ENCODE measurements around the gene RPL5. TPM values are rescaled to one million over a fixed set of nuclear protein-coding genes. Genes with fewer than 3 reads are reported as not detected.

Gene RPL5
- total RNA-seq, 1 donor from 2014 or later, result 1,372 TPM

DNA sequence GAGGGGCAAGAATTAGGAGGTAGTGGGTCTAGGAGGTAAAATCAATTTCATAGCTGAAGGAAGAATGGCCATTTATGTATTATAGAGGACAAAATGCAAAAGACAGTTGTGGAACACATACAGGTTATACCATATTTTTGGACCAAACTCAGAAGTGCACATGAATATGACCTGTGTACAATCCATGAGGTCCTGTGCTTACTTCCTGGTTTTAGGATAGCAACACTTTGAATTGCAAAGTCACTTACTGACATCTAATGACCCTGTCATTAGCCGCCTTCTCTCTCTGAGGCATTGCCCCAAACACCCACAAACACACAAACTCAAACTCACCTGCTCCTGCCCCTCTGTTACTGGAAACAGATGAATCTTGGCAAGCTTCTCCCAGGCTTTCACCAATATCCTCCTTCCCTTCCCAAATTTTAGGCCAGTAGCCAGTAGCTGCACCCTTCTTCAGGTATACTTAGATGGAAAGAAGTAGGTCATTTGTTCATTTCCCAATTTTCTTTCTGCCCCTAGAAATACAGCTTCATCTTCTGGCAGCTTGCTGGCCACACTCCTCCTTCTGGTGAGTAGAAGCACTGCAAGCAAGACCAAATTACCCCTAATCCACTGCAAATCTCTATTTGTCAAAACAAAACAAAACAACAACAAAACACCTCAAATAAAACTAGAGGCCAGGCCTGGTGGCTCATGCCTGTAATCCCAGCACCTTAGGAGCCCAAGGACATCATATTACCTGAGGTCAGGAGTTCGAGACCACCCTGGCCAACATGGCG is 13.7 kb upstream of the RPL5 start:
- H3K4me3 ChIP-seq (ENCODE audit: low read depth, low read length), result no peak overlapping the region
- no peak for DNase-seq (ENCODE audit: low read depth)
- TF ChIP-seq, protein P1, sequence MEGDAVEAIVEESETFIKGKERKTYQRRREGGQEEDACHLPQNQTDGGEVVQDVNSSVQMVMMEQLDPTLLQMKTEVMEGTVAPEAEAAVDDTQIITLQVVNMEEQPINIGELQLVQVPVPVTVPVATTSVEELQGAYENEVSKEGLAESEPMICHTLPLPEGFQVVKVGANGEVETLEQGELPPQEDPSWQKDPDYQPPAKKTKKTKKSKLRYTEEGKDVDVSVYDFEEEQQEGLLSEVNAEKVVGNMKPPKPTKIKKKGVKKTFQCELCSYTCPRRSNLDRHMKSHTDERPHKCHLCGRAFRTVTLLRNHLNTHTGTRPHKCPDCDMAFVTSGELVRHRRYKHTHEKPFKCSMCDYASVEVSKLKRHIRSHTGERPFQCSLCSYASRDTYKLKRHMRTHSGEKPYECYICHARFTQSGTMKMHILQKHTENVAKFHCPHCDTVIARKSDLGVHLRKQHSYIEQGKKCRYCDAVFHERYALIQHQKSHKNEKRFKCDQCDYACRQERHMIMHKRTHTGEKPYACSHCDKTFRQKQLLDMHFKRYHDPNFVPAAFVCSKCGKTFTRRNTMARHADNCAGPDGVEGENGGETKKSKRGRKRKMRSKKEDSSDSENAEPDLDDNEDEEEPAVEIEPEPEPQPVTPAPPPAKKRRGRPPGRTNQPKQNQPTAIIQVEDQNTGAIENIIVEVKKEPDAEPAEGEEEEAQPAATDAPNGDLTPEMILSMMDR (conservative IDR thresholded peaks at IDR 0.05; ENCODE audit: low read depth, low read length), result peak; percentile 78

DNA sequence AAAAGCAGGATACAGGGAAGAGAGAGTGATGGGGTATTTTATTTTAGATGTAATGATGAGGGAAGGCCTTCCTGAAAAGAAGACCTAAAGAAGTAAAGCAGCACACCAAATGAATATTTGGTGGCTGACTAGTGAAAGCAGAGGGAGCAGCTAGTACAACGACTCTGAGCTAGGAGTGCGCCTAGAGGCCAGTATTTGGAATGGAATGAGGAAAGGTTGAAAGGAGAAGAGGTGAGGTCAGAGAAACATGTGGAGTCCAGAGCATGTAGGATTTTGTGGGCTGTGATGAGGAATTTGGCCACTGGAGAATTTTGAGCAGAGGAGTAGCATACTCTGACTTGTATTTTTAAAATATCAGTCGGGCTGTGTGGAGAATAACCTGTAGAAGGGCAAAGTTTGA is 11.8 kb upstream of the RPL5 start:
- TF ChIP-seq, protein P1 (conservative IDR thresholded peaks at IDR 0.05; ENCODE audit: low read depth, low read length), result no peak
- no peak overlapping the region for H3K4me3 ChIP-seq (ENCODE audit: low read depth, low read length)
- DNase-seq (ENCODE audit: low read depth), result no peak

GRCh38 chr1:92820551-92820950 is 11.3 kb upstream of the RPL5 start:
- TF ChIP-seq, protein P1 (conservative IDR thresholded peaks at IDR 0.05; ENCODE audit: low read depth, low read length), result no peak
- no peak for DNase-seq (ENCODE audit: low read depth)
- H3K4me3 ChIP-seq (ENCODE audit: low read depth, low read length), result no peak overlapping the region

GRCh38 chr1:92822879-92823278 is 9.0 kb upstream of the RPL5 start:
- TF ChIP-seq, protein P1 (conservative IDR thresholded peaks at IDR 0.05; ENCODE audit: low read depth, low read length), result no peak
- no peak overlapping the region for H3K4me3 ChIP-seq (ENCODE audit: low read depth, low read length)
- no peak for DNase-seq (ENCODE audit: low read depth)

DNA sequence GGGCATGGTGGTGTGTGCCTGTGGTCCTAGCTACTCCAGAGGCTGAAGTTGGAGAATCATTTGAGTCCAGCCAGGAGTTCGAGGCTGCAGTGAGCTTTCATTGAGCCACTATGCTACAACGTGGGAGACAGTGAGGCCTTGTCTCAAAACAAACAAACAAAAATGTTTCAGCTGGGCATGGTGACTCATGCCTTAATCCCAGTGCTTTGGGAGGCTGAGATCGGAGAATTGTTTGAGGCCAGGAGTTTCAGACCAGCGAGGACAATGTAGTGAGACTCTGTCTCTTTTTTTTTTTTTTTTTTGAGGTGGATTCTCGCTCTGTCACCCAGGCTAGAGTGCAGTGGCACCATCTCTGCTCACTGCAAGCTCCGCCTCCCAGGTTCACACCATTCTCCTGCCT is 5.0 kb upstream of the RPL5 start:
- TF ChIP-seq, protein P1 (conservative IDR thresholded peaks at IDR 0.05; ENCODE audit: low read depth, low read length), result no peak
- DNase-seq (ENCODE audit: low read depth), result no peak
- no peak overlapping the region for H3K4me3 ChIP-seq (ENCODE audit: low read depth, low read length)

- TF ChIP-seq, protein P1 (conservative IDR thresholded peaks at IDR 0.05; ENCODE audit: low read depth, low read length), result no peak
- no peak for DNase-seq (ENCODE audit: low read depth)
- peak overlapping the region; percentile 96 for H3K4me3 ChIP-seq (ENCODE audit: low read depth, low read length)
Measured at GRCh38 chr1:92831368-92831761, 475 bp upstream of the RPL5 start.

DNA sequence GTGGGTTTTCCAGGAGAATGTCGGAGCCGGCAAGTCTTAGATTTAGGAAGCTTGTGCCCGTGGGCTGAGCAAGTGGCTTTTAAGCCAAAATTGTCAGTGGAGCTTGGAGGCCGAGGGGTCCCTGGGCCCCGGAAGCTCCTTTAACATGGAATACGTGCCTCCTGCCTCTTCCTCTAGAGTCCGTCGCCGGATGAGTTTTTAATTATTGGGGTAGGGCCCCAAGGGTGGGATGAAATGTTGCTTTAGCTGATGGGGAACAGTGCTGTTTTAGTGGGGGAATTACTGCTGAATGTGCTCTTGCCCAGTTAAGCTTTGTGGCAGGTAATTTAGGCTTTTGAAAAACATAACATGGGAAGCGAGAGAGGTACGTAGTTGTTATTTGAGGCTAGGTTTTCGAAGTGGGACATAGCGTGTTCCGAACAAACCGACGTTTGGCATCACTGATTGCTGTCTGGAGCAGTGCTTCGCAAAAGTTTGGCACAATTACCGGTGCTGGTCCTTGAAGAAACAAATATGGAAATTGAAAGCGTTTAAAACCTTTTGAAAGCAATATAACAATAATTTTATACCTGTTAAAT is 786 bp downstream of the RPL5 start:
- DNase-seq (ENCODE audit: low read depth), result no peak
- peak overlapping the region; percentile 96 for H3K4me3 ChIP-seq (ENCODE audit: low read depth, low read length)
- TF ChIP-seq, protein P1 (conservative IDR thresholded peaks at IDR 0.05; ENCODE audit: low read depth, low read length), result no peak
